Measurements from ENCODE around the gene NFXL1. TPM values are rescaled to one million over a fixed set of nuclear protein-coding genes. Genes with fewer than 3 reads are reported as not detected.

NFXL1 gene
- 10.8 and 11.3 TPM in 2 replicates for total RNA-seq

DNA sequence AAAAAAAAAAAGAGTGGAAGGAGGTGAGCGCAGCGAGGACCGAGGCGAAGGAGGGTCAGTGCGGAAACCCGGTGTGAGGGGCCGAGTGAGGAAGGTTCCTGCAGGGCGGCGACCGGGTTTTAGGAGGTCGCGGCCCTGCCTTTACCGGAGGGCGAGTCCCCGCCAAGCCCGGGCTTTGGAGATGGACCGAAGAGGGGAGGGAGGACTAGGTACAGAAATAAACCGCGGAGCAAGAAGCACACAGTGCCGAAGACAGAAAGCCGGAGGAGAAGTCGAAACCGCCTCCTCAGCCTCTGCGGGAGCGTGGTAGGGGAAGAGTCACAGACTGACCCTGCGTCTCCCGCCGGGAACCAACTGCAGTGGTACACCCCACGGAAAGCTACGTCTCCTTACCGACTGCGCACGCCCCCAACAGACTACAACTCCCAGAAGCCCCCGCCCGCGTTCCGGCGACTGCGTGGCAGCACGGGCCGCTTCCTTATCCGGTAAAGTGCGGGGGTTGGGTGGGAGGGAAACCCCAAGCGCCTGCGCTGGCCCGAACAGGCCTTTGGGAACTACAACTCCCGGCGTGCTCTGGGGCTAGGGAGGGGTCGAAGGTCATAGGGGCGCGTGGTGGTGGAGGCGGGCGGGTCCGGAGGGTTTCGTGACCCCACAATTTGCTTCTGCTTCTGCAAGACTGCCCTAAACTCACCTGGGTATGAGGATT is at the start of gene NFXL1:
NFXL1 (minus strand) TSS at position 364 of the 706 bp plus-strand sequence. CDS start 380 bp downstream, outside the sequence.
- Histone ChIP-seq H3K36me3 (ENCODE audit: control insufficient read depth, insufficient read depth, low read length) (peaks cover 2% of the 10 kb centered on the region), H3K27me3 (ENCODE audit: control insufficient read depth, insufficient read depth, low read length) (no peaks in the 10 kb centered on the region), H3K4me3 (ENCODE audit: low read depth, low read length) (peak within 1 kb of the TSS; percentile 91)
- DNase-seq (ENCODE audit: low read depth) (peak; percentile 90), FAIRE-seq (no peak)
- TF ChIP-seq, protein P1, sequence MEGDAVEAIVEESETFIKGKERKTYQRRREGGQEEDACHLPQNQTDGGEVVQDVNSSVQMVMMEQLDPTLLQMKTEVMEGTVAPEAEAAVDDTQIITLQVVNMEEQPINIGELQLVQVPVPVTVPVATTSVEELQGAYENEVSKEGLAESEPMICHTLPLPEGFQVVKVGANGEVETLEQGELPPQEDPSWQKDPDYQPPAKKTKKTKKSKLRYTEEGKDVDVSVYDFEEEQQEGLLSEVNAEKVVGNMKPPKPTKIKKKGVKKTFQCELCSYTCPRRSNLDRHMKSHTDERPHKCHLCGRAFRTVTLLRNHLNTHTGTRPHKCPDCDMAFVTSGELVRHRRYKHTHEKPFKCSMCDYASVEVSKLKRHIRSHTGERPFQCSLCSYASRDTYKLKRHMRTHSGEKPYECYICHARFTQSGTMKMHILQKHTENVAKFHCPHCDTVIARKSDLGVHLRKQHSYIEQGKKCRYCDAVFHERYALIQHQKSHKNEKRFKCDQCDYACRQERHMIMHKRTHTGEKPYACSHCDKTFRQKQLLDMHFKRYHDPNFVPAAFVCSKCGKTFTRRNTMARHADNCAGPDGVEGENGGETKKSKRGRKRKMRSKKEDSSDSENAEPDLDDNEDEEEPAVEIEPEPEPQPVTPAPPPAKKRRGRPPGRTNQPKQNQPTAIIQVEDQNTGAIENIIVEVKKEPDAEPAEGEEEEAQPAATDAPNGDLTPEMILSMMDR (IDR thresholded peaks at IDR 0.05; ENCODE audit: insufficient read depth, low read length, severe bottlenecking): no peak

GRCh38 chr4:47954677-47955076 is 40.3 kb upstream of the NFXL1 start:
- TF ChIP-seq, protein P1 (IDR thresholded peaks at IDR 0.05; ENCODE audit: insufficient read depth, low read length, severe bottlenecking): no peak
- FAIRE-seq (no peak), DNase-seq (ENCODE audit: low read depth) (no peak)
- Histone ChIP-seq H3K27me3 (ENCODE audit: control insufficient read depth, insufficient read depth, low read length) (no peaks in the 10 kb centered on the region), H3K36me3 (ENCODE audit: control insufficient read depth, insufficient read depth, low read length) (no peaks in the 10 kb centered on the region), H3K4me3 (ENCODE audit: low read depth, low read length) (no peak overlapping the region)

GRCh38 chr4:47954245-47954644 is 39.9 kb upstream of the NFXL1 start:
- Histone ChIP-seq H3K27me3 (ENCODE audit: control insufficient read depth, insufficient read depth, low read length) (no peaks in the 10 kb centered on the region), H3K4me3 (ENCODE audit: low read depth, low read length) (no peak overlapping the region), H3K36me3 (ENCODE audit: control insufficient read depth, insufficient read depth, low read length) (no peaks in the 10 kb centered on the region)
- FAIRE-seq (no peak), DNase-seq (ENCODE audit: low read depth) (no peak)
- TF ChIP-seq, protein P1 (IDR thresholded peaks at IDR 0.05; ENCODE audit: insufficient read depth, low read length, severe bottlenecking): no peak

GRCh38 chr4:47945930-47946726 is 31.7 kb upstream of the NFXL1 start:
- TF ChIP-seq, protein P1 (IDR thresholded peaks at IDR 0.05; ENCODE audit: insufficient read depth, low read length, severe bottlenecking): no peak
- no peaks in the 10 kb centered on the region for H3K36me3 ChIP-seq (ENCODE audit: control insufficient read depth, insufficient read depth, low read length)
- no peak for DNase-seq (ENCODE audit: low read depth)
- H3K27me3 ChIP-seq (ENCODE audit: control insufficient read depth, insufficient read depth, low read length): no peaks in the 10 kb centered on the region
- H3K4me3 ChIP-seq (ENCODE audit: low read depth, low read length): no peak overlapping the region
- FAIRE-seq: no peak

GRCh38 chr4:47942081-47942819 is 27.9 kb upstream of the NFXL1 start:
- no peak for DNase-seq (ENCODE audit: low read depth)
- H3K4me3 ChIP-seq (ENCODE audit: low read depth, low read length): no peak overlapping the region
- no peaks in the 10 kb centered on the region for H3K27me3 ChIP-seq (ENCODE audit: control insufficient read depth, insufficient read depth, low read length)
- no peaks in the 10 kb centered on the region for H3K36me3 ChIP-seq (ENCODE audit: control insufficient read depth, insufficient read depth, low read length)
- TF ChIP-seq, protein P1 (IDR thresholded peaks at IDR 0.05; ENCODE audit: insufficient read depth, low read length, severe bottlenecking): no peak
- no peak for FAIRE-seq

All from bronchial epithelial cell (primary cell).